Upper lobe of left lung (tissue), 6 donors: ENCODE data around the gene CDK5RAP1. TPM values are rescaled to one million over a fixed set of nuclear protein-coding genes. Genes with fewer than 3 reads are reported as not detected.

Source experiments
- ATAC-seq, 2 donors: fragments of 200-7000 bp; cut with Tn5 transposase; one replicate each; pipeline ENCODE4 v1.9.1; 2022; ENCODE audit warnings: mild to moderate bottlenecking in 2 of 2, moderate library complexity in 2 of 2; ENCODE audit not compliant: low FRiP score in 2 of 2
- DNase-seq, 2 donors: peaks; one replicate each; pipeline ENCODE4 v3.0.0-alpha.2; 2019 to 2020
- H3K27ac ChIP-seq, 4 donors: fragments of 200-600 bp; sonication (generic); one replicate each; pipeline ENCODE4 v1.5.1; 2016 to 2019
- H3K27me3 ChIP-seq, 4 donors: fragments of 200-600 bp; sonication (generic); one replicate each; pipeline ENCODE4 v1.5.1; 2017 to 2019
- H3K36me3 ChIP-seq, 4 donors: fragments of 200-600 bp; sonication (generic); one replicate each; pipeline ENCODE4 v1.5.1; 2016 to 2019
- H3K4me1 ChIP-seq, 4 donors: fragments of 200-600 bp; sonication (generic); one replicate each; pipeline ENCODE4 v1.5.1; 2018 to 2019
- H3K4me3 ChIP-seq, 4 donors: fragments of 200-600 bp; sonication (generic); one replicate each; pipeline ENCODE4 v1.5.1; 2017 to 2019; ENCODE audit warnings: mild to moderate bottlenecking in 2 of 4, moderate library complexity in 1 of 4
- H3K9me3 ChIP-seq, 4 donors: fragments of 200-600 bp; sonication (generic); one replicate each; pipeline ENCODE4 v1.5.1; 2018 to 2019
- CTCF ChIP-seq, 6 experiments: fragments of 450-650 bp in 4 of 6; fragments of 200-600 bp in 2 of 6; sonication (generic) in 2 of 6; IDR thresholded peaks; one replicate each; pipeline ENCODE4 v1.5.1; 2016 to 2019; ENCODE audit warnings: antibody characterized with exemption in 6 of 6
- EP300 ChIP-seq, 4 donors: sonication (generic); formaldehyde crosslinking; IDR thresholded peaks; one replicate each; pipeline ENCODE4 v1.5.1; 2017; ENCODE audit warnings: antibody characterized with exemption in 4 of 4, control low read depth in 2 of 4
- POLR2A ChIP-seq, 4 donors: fragments of 450-650 bp; IDR thresholded peaks; one replicate each; pipeline ENCODE4 v1.5.1; 2016 to 2017; ENCODE audit warnings: antibody characterized with exemption in 4 of 4, mild to moderate bottlenecking in 2 of 4
- POLR2AphosphoS5 ChIP-seq, 2 donors: sonication (generic); formaldehyde crosslinking; IDR thresholded peaks; one replicate each; pipeline ENCODE4 v1.5.1; 2017; ENCODE audit warnings: antibody characterized with exemption in 2 of 2
- WGBS, 2 donors: methylation state at CpG; one replicate each; pipeline ENCODE4 v1.1.5; 2017 to 2018; 5-methylcytosine and 5-hydroxymethylcytosine counted together
- total RNA-seq, 6 donors: library from RNA; depleted of rRNA in 4 of 6; stranded (reverse); fragments of >200 nt in 4 of 6; gene quantifications; one replicate each; pipeline versions ENCODE4 v1.1.0 to v1.2.1, GENCODE V29; 2016 to 2021
- donor health status: DM: no; HTN: no; CAD: no; lungs with moderate emphysema.
- donor health status: DM: no; HTN: yes; CAD: no; lungs with severe emphysema.

The CDK5RAP1 gene
- total RNA-seq, 6 donors from 2014 or later = 19.1 to 33.7 (median 25.0) TPM

DNA sequence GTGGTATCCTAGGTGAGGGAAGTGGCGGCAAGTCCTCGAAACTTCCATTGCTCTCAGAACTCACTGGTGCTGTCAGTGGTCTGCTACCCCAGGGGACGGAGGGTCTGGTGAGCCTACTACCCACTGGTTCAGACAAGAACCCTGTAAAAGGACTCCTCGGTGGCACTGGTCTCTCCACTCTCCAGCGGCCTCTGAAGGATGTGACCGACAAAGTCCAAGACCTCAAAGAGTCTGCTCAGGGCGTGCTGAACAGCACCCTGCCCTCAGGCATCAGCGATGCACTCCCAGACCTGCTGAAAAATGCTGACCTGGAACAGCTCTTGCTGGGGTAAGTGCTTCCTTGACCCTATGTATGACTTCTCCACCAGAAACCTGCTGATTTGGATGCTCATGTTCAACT lies 51.8 kb downstream of the CDK5RAP1 start:
- H3K27me3 ChIP-seq = no peaks in the 10 kb centered on the region
- peaks cover 0 to 25% (median 8%) of the 10 kb centered on the region in 4 donors for H3K36me3 ChIP-seq
- no peak for ATAC-seq
- TF ChIP-seq EP300 (IDR thresholded peaks at IDR 0.05) (no peak), POLR2A (IDR thresholded peaks at IDR 0.05) (no peak), POLR2AphosphoS5 (IDR thresholded peaks at IDR 0.05) (no peak), CTCF (IDR thresholded peaks at IDR 0.05) (no peak)
- no peak for DNase-seq
- H3K4me3 ChIP-seq = no peak overlapping the region
- 90 to 95% methylated on average over 2 to 8 of the region's 8 CpGs for WGBS, 2 donors
- H3K4me1 ChIP-seq = no peaks in the 10 kb centered on the region
- no peak overlapping the region for H3K27ac ChIP-seq
- no peaks in the 10 kb centered on the region for H3K9me3 ChIP-seq

GRCh38 chr20:33348136-33348937 lies 53.0 kb downstream of the CDK5RAP1 start:
- no peak for DNase-seq
- H3K4me3 ChIP-seq = no peak overlapping the region
- WGBS, 2 donors = 91 to 93% methylated on average over 8 to 11 of the region's 11 CpGs
- TF ChIP-seq POLR2A (IDR thresholded peaks at IDR 0.05) = no peak
- no peak for TF ChIP-seq CTCF (IDR thresholded peaks at IDR 0.05)
- TF ChIP-seq POLR2AphosphoS5 (IDR thresholded peaks at IDR 0.05) = no peak
- TF ChIP-seq EP300 (IDR thresholded peaks at IDR 0.05) = no peak
- H3K27ac ChIP-seq = no peak overlapping the region
- H3K4me1 ChIP-seq = no peaks in the 10 kb centered on the region
- no peaks in the 10 kb centered on the region for H3K27me3 ChIP-seq
- ATAC-seq = no peak
- no peaks in the 10 kb centered on the region for H3K9me3 ChIP-seq
- H3K36me3 ChIP-seq = peaks cover 0 to 25% (median 6%) of the 10 kb centered on the region in 4 donors

DNA sequence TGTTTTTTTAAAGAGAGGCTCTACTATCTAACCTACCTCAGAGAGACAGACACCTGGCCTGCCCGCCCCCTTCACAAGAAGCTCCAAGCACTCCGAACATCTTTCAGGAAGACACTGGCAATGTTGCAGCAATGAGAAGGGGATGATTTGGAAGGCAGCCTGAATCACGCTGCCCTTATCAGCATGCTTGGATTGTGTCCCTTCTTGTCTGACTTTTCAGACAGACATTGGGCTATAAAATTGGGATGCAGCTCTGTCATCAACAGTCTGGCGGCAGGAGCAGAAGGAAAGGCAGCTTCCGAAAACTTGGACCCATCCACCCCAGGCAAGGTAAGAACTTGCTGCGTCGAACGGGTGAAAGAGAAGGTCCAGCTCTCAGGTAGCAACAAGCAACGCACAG lies 56.0 kb downstream of the CDK5RAP1 start:
- Histone ChIP-seq H3K27me3 (no peaks in the 10 kb centered on the region), H3K9me3 (no peaks in the 10 kb centered on the region), H3K36me3 (peaks cover 0 to 11% (median 4%) of the 10 kb centered on the region in 4 donors), H3K4me1 (no peaks in the 10 kb centered on the region), H3K4me3 (no peak overlapping the region), H3K27ac (no peak overlapping the region)
- ATAC-seq = no peak
- DNase-seq = no peak
- TF ChIP-seq EP300 (IDR thresholded peaks at IDR 0.05) (no peak), POLR2AphosphoS5 (IDR thresholded peaks at IDR 0.05) (no peak), POLR2A (IDR thresholded peaks at IDR 0.05) (no peak), CTCF (IDR thresholded peaks at IDR 0.05) (no peak)
- WGBS, 2 donors = 77 to 81% methylated on average over 7 to 9 of the region's 9 CpGs

DNA sequence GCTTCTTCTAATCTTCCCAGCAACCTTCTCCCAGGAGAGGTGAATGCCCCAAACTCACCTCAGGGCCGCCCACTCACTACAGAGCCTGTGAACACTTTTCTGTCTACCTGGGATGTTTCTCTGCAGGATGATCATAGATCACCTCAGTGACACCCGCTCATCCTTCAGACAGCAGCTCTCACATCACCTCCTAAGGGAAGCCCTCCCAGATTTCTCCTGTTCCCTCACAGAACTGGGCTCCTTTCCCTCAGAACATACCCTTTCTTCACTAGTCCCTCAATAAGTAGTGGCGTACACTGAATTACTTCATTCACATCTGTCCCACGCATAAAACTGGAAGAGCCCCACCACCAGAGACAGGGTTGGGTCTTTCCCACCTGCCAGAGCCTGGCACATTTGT lies 57.8 kb downstream of the CDK5RAP1 start:
- Histone ChIP-seq H3K27me3 (no peaks in the 10 kb centered on the region), H3K27ac (no peak overlapping the region), H3K4me3 (no peak overlapping the region), H3K36me3 (no peaks in the 10 kb centered on the region), H3K4me1 (no peaks in the 10 kb centered on the region), H3K9me3 (no peaks in the 10 kb centered on the region)
- TF ChIP-seq EP300 (IDR thresholded peaks at IDR 0.05) = no peak
- TF ChIP-seq POLR2AphosphoS5 (IDR thresholded peaks at IDR 0.05) = no peak
- no peak for TF ChIP-seq CTCF (IDR thresholded peaks at IDR 0.05)
- no peak for TF ChIP-seq POLR2A (IDR thresholded peaks at IDR 0.05)
- no peak for ATAC-seq
- 95 to 96% methylated on average over 4 of the region's 4 CpGs for WGBS, 2 donors
- DNase-seq = no peak
